T follicular helper cell (primary cell): ENCODE measurements around the gene PCBP2.
"Not testable (repeated sequence)": the region's sequence is repeated elsewhere in the genome, so short reads cannot be mapped to it uniquely, and the experiment has no call there.

Experiments
- DNase-seq: peaks from one replicate; pipeline ENCODE4 v3.0.0-alpha.2; 2020; ENCODE audit warnings: low read depth

Gene PCBP2

GRCh38 chr12:53472056-53472582 lies 20.2 kb downstream of the PCBP2 start:
- no peak for DNase-seq

DNA sequence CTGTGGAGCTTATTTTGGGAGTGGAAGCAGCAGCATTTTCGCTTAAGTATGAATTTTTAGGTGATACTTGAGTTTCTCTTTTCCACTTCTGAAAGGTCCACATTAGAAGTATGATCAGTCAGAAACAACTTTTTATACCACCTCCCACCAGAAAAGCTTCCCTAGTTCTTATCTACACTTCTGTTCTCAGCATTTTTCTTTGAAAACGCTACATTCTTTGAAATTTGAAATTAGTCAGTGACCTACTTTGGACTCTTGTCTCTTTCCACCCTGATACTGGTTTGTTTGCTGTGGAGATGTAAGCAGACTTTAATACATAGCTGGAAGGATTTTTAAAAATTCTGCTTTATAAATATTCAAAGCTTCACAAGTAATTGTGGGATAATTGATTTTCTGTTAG lies 22.2 kb downstream of the PCBP2 start:
- DNase-seq: no peak

- no peak for DNase-seq
Measured at GRCh38 chr12:53474819-53475218, 22.9 kb downstream of the PCBP2 start.

- DNase-seq: no peak
Measured at GRCh38 chr12:53476769-53477209, 24.9 kb downstream of the PCBP2 start.

DNA sequence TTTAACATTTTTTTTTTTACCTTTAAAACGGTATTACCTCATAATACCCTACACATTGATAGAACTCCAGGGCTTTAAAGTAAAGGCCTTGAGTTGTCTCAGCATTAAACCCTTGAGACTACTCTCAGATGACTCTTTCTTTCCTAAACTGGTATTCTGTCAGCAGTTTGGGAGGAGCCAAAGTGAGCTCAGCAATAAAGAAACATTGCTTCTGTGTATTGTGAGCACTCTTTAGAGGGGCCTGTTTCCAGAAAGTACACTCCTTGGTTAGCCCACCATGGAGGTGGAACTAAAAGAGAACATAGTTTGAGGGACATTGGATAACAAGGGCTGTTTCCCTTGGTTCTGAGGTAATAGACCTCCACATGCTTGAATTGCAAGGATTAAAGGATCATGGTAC lies 27.0 kb downstream of the PCBP2 start:
- DNase-seq: no peak

- DNase-seq: no peak
Measured at GRCh38 chr12:53479331-53479730, 27.4 kb downstream of the PCBP2 start.

- no peak for DNase-seq
Measured at GRCh38 chr12:53480491-53481442, 28.9 kb downstream of the PCBP2 start.

- DNase-seq: not testable (repeated sequence)
Measured at GRCh38 chr12:53481458-53481857, 29.6 kb downstream of the PCBP2 start.

DNA sequence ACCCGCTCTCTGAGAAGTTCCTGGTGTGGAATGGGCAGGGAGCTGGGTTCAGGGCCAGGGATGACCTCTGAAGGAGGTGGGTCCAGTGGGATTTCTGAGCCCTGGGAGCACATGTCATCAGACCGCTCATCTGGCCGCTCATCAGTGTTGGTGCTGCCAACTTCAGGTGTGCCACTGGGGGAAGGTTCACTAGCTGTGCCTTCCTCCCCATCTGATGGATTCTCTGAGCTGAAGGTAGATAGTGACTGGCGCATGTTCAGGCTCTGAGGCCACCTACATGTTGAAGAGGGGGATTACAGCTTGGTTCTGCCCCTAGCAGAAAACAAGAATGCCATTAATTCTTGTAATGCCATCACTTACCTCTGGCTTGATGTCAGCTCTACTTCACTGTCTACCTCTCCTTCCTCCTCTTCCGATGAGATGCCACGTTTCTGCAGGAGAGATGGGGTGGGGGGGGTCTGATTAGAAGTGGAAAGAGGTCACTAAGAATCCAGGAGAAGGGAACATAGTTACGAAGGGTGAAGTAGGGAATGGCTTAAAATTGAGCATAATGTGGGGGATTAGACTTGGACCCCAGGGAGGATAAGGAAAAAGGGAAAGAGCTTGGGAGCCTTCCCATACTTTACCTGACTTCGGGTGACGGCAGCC lies 30.2 kb downstream of the PCBP2 start:
- no peak for DNase-seq

DNA sequence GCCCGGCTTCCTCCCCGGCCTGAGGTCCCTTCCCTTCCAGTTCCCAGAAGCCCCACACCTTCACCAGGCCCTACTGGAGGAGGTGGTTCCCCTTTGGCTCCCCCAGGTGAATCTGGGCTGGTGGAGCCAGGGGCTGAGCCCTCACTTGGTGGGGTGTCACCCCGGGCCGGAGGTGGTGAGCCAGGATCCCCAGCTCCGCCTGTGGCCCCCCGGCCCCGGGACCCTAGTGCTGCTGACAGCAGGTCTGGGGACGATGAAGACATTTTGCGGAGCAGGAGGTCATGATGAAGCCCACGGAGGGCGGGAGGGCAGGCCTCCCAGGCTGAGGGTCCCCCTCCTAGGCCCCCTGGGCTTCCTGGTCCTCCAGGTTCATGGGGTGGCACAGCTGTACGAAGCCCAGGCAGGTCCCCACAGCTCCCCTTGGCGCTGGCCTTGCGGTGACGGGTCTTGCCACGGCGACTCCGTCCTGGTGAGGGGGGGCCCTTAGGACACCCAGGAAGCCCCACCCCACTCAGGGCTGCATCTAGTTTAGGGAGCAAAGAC lies 30.8 kb downstream of the PCBP2 start:
- no peak for DNase-seq

DNA sequence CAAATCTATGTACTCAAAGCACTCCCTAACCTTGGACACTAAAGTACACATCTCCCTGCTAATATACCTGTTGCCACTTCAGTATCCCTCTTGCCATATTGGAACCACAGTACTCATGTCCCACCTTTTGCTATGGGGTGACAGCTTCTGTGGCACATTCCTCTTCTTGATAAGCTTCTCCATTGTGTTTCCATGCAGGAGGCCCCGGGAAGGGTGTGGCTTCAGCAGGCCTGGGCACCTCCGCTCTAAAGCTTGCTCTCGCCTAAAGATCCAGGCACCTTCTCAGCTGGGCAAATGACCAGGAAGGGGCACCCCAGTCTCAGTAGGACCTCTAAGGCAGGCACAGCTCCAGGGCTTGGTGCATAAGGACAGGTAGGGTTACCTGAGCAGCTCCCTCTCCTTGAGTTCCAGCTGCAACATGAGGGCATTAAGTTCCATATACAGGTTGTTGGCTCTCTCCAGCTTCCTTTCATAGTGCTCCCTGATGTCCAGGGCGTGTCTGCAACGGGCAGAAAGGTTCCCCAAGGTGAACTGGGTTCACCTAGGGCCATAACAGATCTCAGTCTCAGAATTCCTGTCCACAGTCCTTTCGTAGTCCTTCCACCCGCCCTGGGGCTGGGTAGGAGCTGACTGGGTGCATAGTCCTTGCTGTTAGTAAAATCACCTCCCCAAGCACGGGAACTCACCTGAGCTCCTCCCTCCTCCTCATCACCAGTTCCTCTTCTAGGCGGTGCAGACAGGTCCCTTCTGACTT lies 31.5 kb downstream of the PCBP2 start:
- DNase-seq: no peak

GRCh38 chr12:53483979-53484377 lies 32.1 kb downstream of the PCBP2 start:
- DNase-seq: no peak

- no peak for DNase-seq
Measured at GRCh38 chr12:53484686-53485575, 33.0 kb downstream of the PCBP2 start.

DNA sequence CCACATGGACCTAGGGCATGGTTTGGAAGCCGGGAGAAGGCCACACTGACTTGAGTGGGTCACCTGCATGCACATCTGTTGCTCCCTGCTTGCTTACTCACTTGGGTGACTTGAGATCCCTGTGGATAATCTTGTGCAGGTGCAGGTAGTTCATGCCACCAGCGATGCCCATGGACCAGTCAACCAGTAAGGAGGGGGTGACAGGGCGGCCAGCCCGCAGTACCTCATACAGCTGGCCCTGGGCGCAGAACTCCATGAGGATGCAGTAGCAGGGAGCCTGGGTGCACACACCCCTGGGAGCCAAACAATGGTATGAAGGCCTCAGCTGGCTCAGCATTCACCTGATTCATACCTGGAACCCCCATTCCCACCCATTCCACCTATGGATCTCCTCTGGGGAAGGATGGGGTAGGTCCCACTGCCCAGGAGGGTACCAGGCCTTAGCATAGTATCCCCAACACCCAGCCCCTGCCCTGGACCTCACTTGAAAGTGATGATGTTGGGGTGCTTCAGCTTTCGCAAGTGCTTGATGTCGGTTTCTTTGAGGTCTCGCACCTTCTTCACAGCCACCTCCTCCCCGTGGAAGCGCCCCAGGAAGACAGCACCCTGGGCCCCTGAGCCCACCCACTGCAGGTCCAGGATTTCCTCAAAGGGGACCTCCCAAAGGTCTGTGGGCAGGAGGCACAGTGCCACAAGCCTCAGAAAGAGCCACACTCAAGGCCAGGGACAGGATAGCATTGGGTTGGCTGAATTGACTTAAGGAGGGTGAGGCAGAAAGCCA lies 34.2 kb downstream of the PCBP2 start:
- DNase-seq: no peak

- no peak for DNase-seq
Measured at GRCh38 chr12:53486736-53487487, 35.0 kb downstream of the PCBP2 start.

DNA sequence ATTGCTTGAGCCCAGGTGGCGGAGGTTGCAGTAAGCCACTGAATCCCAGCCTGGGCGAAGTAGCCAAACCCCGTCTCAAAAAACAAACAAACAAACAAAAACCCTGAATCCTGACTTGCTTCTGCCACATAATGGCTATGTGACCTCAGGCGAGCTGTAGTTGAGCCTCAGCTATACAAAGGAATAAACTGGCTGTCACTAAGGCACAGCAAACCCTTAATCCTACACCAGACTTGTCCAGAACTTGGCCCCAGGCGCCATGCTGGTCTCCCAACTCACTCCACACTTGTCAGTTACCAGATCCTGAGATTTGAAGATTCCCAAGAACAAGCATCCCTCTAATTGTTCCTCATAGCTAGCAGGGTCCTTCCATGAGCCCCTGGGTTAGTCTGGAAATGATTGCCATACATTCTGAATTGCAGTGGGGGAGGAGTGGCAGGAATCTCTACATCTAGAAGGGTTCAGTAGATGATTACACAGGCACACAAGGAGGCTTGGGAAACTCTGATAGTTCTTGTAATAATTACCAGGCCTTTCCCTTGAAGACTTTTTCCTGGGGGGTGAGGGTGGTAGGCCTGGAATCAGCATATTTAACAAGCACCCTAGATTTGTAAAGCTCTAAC lies 37.5 kb downstream of the PCBP2 start:
- no peak for DNase-seq

- no peak for DNase-seq
Measured at GRCh38 chr12:53492188-53492587, 40.3 kb downstream of the PCBP2 start.

DNA sequence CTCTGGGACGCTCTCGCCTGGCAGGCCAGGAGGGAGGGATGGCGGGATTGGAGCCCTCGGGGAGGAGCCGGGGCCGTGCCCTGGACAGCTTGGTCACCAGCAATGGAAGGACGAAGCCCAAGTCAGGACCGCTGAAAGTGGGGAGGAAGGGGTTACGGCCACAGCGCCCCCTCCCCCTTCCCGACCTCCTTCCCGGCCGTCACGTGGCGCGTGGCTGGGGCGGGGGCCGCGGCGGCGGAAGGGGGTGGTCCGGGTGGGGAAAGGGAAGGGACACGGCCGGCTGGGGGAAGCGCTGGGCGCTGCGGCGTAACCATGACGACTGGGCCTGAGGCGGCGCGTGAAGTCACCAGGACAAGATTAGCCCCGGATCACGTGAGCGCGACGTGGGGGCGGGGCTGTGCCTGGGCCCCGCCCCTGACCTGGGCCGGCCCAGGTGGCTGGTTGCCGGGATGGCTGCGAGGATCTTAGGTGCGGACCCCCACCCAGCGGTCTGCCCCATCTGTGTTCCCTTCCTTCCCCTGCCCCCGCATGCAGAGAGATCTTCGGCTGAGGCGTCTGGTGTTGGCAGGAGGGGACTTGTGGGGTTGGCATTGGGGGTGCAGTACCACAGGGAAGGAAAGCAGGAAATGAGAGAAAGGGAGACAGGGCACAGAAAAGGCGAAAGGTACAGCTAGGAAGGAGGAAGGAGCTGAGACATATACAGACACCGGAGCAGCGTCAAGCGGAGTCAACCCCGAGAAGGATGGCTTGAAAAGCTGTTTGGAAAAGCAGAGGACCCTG lies 41.1 kb downstream of the PCBP2 start:
- DNase-seq: peak; percentile 80
